NCI-H2081 (cell line): ENCODE results near the gene CCDC85B.

Source experiments
- DNase-seq, 2 experiments: peaks; one replicate each; lab custom pipeline; 2025; lab: John Stamatoyannopoulos, UW

Gene CCDC85B

DNA sequence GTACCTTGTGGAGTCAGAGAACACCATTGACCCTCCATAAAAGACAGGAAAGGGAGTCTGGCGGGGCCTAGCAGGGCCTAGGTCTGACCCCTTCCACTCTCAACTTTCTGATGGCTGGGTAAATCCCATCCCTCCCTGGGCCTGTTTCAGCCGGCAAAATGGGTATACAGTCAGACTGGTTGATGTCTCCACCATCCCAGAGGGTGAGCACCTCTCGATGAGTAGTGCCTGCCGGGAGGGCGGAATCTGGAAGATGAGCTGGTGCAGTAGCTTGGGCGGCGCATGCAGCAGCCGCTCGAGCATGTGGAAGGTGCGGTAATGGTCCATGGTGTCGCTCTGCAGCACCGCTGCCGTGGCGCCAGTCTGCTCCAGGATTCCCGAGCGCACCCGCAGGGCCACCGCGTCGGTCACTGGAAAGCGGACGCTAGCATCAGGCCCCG is 2.7 kb upstream of the CCDC85B start:
- no peak for DNase-seq

GRCh38 chr11:65888163-65888814 is 2.2 kb upstream of the CCDC85B start, which contains the start of gene FIBP:
TSS of gene FIBP (minus strand) at chr11:65888471. CDS start at chr11:65888418, 53 bp downstream.
- DNase-seq: peak; percentile 95

DNA sequence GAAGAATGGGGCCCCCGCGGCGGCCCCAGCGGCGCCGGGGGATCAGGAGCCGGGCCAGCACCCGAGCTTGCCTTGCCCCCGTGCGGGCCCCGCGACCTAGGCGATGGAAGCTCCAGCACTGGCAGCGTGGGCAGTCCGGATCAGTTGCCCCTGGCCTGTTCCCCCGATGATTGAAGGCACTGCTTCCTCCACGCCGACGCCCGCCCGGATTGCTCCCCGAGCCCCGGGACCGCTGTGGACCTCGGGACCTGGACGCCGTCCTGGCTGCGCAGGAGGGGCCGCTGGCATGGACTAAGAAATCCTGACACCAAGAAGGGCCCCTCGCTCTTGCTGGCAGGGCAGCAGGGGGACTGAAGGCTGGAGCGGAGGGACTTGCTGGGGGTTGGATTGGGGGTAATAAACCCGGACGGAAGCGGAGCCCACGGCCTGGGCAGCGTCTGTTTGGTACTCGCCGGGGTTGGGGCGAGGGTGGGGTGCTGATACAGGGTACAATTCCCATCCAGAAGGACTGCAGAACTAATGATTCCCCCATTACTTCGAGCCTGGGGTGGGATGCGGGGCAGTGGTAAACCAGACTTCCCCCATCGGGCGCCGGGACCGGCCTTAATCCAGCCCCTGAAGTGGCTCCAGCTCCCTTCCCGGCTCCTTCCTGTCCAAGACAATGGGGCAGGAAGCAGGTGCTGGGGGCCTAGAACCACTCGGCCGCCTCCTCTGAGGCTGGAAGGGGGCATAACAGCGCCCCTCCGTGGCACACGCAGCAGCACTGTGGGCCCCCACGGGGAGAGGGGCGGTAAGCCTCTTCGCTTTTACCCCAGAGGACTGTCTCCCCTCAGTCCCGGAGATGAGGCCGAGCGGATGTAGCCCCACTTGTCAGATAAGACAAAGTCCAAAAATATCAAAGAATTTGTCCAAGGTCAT is 1.0 kb downstream of the CCDC85B start:
- peak; percentile 64 to 75 for DNase-seq

- peak in 1 of 2 experiments; percentile 16 for DNase-seq
These were observed 1.7 kb downstream of the CCDC85B start for GRCh38 chr11:65892137-65892540.

GRCh38 chr11:65892661-65893317 is 2.3 kb downstream of the CCDC85B start:
- DNase-seq: no peak

GRCh38 chr11:65894034-65894591 is 3.6 kb downstream of the CCDC85B start:
- DNase-seq: no peak

DNA sequence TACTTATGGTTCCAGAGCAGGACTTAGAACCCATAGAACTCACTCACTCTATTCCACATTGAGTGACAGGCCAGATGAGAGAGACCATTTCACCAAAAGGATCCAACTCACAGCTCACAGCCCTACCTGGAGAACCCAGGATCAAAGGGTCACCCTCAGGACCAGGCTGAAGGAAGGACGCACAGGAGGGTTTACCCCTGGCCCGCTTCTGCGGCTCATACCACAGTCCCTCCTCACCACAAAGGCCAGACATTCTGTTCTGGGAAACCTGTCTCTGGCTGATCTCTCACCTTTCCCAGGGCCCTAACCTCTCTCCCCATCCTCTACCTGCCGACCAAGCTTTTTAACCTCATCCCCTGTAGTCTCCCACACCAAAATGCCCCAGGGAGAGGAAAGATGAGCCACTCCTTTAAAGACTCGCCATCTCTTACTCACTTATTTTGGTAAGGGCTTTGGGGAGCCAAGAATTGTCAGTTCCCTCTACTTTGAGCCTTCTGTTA is 5.1 kb downstream of the CCDC85B start:
- DNase-seq: no peak

GRCh38 chr11:65896034-65896999 is 5.8 kb downstream of the CCDC85B start:
- DNase-seq: no peak

GRCh38 chr11:65897020-65897471 is 6.6 kb downstream of the CCDC85B start:
- no peak for DNase-seq

- no peak for DNase-seq
These were observed 8.3 kb downstream of the CCDC85B start for GRCh38 chr11:65898656-65899355.

GRCh38 chr11:65899356-65900124 is 9.1 kb downstream of the CCDC85B start:
- no peak for DNase-seq

DNA sequence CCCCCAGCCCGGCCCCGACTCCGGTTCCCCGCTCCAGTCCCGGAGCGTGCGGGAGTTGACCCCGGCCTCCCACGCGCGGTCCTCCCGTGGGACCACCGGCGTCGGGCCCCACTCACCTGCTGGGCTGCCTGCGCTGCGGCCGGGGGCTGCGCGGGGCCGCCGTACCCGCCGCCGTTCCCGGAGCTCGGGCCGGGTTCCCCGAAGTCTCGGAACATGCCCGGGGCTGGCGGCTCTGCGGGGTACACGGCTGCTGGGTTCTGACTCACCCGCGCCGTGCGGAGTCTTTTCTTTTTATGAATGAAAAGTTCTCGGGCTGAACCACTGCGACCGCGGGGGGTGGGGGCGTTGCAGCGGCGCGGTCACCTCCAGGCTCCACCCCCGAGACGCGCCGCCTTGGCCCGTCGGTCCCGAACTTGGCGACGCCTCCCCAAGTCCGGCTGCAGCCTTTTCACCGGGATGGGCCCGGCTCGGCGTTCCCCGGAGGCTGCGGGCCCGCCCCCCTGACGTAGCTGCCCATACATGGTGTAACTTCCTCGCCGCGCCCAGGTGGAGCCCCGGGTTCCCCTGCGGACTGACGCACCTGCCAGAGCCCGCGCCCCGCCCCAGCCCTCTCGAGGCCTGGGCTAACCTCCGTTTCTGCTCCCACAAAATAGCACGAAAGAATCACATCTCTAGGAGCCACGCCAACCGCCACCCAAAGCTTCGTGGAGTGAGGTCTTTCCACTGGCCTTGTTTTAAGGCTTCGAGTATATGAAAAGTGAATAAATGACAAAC is 9.8 kb downstream of the CCDC85B start, which contains the start of gene FOSL1:
Gene FOSL1, minus strand, starts transcription at position 264 of the 774 bp plus-strand sequence. Its CDS starts 49 bp downstream, at position 215.
- peak; percentile 34 to 69 for DNase-seq

DNA sequence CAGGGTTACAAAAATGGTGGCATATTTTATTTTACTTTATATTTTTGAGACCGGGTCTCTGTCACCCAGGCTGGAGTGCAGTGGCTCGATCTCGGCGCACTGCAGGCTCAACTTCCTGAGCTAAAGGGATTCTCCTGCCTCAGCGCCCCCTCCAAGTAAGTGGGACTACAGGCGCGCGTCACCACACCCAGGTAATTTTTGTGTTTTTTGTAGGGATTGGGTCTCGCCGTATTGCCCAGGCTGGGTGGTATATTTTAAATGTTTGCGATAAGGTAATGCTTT is 10.4 kb downstream of the CCDC85B start:
- DNase-seq: no peak

DNA sequence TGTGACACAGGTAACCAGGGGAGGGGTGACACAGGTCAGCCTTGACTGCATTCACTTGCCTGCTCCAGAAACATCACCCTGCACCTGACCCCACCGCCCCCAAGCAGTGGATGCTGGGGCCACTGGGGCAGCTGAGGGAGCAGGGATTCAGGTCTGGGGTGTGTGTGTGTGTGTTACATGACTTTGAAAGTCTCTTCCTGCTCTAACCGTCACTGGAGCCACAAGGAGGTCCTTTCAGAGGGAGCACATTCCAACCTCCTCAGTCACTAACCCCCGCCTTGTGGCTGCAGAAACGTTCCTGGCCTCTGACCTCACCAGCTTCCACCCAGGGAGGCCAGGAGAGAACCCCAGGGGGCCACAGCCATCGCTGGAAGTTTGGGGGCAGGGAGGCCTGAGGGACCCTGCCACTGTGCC is 12.6 kb downstream of the CCDC85B start:
- no peak for DNase-seq

DNA sequence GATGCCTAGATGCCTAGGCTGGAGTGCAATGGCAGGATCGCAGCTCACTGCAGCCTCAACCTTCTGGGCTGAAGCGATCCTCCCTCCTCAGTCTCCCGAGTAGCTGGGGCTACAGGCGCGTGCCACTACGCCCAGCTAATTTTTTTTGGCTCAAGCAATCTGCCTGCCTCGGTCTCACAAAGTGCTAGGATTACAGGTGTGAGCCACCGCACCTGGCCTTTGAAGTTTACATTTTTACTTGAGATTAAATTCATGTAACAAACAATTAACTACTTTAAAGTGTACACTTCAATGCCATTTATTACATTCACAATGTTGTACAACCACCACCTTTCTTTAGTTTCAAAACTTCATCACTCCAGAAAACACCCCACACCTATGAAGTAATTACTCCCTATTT is 13.2 kb downstream of the CCDC85B start:
- no peak for DNase-seq

- DNase-seq: no peak
These were observed 16.1 kb downstream of the CCDC85B start for GRCh38 chr11:65906602-65907001.

DNA sequence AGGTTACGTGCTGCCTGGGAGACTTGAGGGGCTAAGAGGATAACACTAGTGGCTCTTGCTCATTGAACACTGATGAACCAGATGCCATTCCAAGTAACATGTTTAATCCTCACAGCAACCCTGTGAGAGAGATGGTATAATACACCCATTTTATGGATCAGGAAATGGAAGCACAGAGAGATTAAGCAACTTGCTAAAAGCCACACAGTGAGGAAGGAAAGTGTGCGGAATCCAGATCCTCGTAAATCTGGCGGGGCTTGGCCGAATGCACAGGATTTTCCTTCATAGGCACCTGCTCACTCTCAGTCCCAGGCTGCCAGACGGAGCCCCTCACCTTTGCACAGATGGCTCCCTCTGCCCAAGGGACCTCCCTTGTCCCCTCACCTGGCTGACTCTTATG is 17.4 kb downstream of the CCDC85B start:
- no peak for DNase-seq
